Measurements from ENCODE around the gene KLHDC3.
"Not testable (repeated sequence)": the region's sequence is repeated elsewhere in the genome, so short reads cannot be mapped to it uniquely, and the experiment has no call there.

The KLHDC3 gene

GRCh38 chr6:43026365-43026764 is 12.3 kb downstream of the KLHDC3 start:
- no peak for DNase-seq

- no peak for DNase-seq
These were observed 15.1 kb downstream of the KLHDC3 start for GRCh38 chr6:43029120-43029519.

DNA sequence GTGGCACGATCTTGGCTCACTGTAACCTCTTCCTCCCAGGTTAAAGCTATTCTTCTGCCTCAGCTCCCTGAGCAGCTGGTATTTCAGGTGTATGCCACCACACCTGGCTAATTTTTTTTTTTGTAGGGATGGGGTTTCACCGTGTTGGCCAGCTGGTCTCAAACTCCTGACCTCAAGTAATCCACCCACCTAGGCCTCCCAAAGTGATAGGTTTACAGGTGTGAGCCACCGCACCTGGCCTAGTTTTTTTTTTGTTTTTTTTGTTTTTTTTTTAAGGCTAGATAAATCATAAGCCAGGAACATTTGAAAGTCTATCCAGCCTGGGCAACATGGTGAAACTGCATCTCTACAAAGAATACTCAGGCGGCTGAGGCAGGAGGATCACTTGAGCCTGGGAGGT is 18.3 kb downstream of the KLHDC3 start:
- no peak for DNase-seq

DNA sequence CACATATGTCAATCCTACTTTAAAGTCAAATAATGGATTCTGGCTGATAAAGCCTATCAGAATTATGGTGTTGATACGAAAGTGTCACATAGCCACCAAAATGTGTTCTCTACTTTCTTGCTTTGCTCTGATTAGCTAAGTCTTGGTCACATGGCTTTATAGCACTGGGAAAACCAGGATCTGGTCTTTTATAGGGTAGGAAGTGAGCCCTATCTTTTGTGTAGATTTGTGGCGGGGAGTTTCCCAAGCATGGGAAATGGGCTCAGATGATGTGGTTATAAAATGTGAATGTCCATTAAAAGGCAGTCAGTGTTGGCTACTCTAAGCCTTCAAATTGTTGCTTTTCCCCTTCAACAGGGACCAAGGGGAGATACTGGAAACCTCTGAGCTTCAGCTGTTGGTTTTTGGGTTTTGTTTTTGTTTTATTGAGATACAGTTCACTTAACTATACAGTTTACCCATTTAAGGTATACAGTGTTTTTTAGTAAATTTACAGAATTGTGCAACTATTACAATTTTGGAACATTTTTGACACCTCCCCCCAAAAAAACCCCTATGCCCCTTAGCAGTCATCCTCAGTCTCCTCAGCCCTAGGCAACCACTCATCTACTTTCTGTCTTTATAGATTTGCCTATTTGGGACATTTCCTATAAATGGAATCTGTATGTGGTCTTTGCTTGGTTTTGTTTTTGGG is 19.6 kb downstream of the KLHDC3 start:
- DNase-seq = no peak

- DNase-seq = no peak
These were observed 20.1 kb downstream of the KLHDC3 start for GRCh38 chr6:43034190-43034525.

DNA sequence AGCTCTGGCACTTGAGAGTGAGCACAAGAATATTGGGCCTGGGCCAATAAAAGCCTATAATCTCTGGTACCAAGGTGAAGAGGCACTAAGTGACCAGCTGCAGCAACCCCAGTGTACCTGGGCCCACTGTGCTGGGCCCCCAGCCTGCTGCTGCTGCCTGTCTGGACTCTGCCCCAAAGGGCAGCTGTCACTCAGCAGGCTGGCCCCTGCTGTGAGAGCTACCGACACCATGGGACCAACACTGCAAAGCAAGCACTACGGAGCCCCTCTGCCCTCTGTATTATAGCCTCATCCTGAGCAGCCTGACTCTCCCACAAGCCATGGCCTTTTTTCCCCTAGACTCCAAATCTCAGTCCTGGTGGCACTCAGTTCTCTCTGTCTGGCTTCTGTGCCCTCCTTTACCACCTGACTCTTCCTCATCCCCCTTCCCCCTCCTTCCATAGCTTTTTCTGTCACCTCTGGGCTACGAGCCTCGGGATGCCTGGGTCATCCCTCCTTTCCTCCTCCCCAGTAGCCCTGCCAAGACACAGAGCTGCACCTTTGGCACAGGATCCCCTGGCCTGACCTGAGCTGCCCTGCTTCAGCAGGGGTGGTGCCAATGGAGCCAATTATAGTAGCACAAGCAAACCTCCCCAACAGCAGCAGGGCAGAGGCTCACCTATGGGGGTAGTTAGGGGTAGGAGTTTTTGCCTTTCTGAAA is 21.6 kb downstream of the KLHDC3 start:
- DNase-seq = no peak

GRCh38 chr6:43036712-43037111 is 22.7 kb downstream of the KLHDC3 start:
- peak in 7 of 56 donors; percentile 8 to 39 (median 28) for DNase-seq

- DNase-seq = no peak
These were observed 23.1 kb downstream of the KLHDC3 start for GRCh38 chr6:43037197-43037596.

DNA sequence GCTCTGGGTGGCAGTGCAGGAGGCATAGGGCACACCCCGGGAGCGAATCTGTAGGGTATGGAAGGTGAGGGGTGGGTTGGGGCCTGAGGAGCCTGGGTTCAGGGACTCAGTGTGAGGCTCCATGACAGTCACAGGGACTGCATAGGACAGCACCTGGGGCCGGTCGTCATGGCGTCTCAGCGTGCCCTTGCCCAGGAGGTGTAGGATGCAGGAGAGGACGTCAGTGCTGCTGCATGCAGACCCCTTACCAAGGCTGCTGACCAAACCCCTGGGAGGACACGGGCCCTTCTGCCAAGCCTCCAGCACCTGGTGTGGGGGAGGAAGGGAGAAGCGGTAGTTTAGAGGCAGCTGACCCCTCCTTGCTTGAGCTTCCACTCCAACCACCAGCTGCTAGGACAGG is 23.7 kb downstream of the KLHDC3 start:
- no peak for DNase-seq

- DNase-seq = no peak
These were observed 24.7 kb downstream of the KLHDC3 start for GRCh38 chr6:43038727-43039126.

GRCh38 chr6:43040542-43041257 is 26.7 kb downstream of the KLHDC3 start:
- DNase-seq = no peak

DNA sequence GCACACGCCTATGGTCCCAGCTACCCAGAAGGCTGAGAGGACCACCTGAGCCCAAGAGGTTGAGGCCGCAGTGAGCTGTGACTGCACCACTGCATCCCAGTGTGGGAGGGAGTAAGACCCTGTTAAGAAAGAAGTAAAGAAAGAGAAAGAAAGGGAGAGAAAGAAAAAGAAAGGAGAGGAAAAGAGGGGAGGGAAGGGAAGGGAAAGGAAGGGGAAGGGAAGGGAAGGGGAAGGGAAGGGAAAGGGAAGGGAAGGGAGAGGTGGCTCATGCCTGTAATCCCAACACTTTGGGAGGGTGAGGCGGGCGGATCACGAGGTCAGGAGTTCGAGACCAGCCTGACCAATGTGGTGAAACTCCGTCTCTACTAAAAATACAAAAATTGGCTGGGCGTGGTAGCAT is 27.4 kb downstream of the KLHDC3 start:
- DNase-seq = not testable (repeated sequence)

DNA sequence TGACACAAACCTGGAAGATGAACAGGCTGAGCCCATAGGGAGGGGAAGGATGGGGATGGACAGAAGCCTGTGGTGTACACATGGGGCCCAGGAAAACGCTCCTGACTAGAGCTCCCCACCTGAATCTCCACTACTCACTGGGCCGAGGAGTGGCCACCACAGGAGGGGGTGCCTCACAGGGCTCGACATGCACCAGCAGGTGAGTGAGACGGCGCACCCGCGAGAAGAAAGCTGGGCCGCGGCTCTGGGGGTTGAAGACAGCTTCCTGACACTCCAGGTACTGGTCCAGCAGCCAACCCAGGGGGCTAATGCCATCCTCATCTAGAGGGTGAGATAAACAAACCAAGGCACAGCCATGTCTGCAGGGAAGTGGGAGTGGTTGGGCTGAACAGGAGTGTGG is 29.3 kb downstream of the KLHDC3 start:
- no peak for DNase-seq

GRCh38 chr6:43045371-43045930 is 31.4 kb downstream of the KLHDC3 start:
- no peak for DNase-seq

GRCh38 chr6:43047998-43048397 is 33.9 kb downstream of the KLHDC3 start:
- DNase-seq = no peak

DNA sequence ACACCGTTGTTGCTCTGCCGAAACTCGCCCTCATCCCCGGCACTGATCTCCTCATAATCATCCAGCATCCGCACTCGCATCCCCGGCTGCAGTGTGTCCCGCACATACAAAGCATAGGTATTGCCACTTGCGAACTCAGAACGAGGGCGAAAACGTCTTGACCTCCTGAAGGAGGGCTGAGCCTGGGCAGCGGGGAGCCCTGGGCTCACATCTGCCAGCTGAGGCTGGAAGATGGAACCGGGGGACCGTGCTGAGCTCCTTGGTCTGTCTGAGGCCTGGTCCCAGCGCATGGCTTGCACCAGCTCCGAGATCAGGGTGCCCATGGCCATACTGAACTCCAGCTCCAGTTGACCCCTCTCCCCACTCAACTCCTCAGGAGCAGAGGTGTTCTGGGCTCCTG is 36.9 kb downstream of the KLHDC3 start:
- no peak for DNase-seq

DNA sequence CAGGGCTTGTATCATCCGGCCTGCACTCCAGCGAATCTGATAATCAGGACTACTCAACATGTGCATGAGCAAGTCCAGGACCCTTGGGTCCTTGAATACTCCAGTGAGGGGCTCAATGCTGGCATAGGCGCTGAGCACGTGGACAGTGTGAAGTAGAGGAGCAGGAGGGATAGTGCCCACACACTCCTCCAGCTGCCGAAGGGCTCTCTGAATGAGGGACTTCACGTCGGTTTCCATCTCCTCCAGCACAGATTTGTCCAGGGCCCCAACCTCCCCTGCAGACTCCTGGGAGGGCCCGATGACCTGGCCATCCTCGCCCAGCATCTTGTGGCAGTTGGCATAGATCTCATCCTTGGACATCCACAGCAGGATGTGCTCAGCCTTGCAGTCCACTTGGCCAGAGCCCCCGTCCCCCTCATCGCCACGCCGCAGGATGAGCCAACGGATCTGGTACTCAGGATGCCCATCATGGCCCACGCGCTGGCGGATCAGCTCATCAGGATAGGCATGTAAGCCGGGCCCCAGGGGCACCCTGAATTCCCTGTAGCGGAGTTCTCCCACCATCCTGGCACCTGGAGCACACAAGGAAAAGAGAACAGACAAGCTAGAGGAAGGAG is 38.3 kb downstream of the KLHDC3 start:
- no peak for DNase-seq

- DNase-seq = peak in 11 of 56 donors; percentile 11 to 58 (median 39)
These were observed 38.9 kb downstream of the KLHDC3 start for GRCh38 chr6:43052842-43053544.

DNA sequence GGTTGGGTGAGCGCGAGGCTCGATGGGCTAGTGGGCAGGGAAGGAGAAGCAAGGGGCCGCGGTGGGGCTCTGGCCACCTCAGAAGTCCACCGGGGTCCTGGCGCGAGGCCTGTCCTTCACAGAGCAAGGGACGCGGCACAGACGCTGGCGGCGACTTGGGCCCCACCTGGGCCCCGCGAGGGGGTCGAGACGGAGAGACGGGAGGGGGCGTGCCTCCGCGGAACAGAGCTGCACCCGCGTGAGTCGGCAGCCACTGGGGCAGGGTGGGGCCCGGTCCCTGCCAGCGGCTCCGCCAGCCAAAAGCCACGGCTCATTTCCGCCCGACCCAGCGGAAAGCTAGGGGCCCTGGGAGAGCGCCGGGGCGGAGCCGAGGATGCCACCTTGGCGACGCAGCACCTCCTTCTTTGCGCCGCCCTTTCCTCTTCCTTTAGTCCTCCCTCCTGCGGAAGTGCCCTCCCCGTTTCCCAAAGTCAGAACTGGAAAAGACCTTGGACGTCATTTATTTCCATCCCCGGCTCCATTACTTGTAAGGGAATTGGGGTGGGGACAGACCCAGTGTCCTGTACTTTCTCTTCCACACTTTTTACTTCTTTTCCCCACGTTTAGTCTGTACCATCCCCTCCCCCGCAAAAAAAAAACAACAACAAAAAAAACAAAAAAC is 39.6 kb downstream of the KLHDC3 start, which contains the start of gene CUL7:
Gene CUL7 (minus strand): TSS at position 307 of the 661 bp plus-strand sequence. CDS start 1,063 bp downstream, outside the sequence.
- DNase-seq = peak in 54 of 56 donors; percentile 13 to 92 (median 70)

- no peak for DNase-seq
These were observed 40.3 kb downstream of the KLHDC3 start for GRCh38 chr6:43054206-43054943.
